Mammary epithelial cell (primary cell): ENCODE results near the gene DCLRE1B.

Experiments
- EZH2 ChIP-seq: IDR thresholded peaks from 2 replicates; pipeline ENCODE4 v1.6.1; 2012; ENCODE audit warnings: low read length, inconsistent platforms, borderline replicate concordance
- TF ChIP-seq, protein P1 (sequence below), 2 donors: IDR thresholded peaks in 1 of 2; conservative IDR thresholded peaks in 1 of 2; 2 replicates each; pipeline ENCODE4 v1.5.1; 2011 to 2012; ENCODE audit warnings: inconsistent platforms in 2 of 2, low read length in 2 of 2, mild to moderate bottlenecking in 2 of 2, control low read depth in 1 of 2, low read depth in 1 of 2; ENCODE audit not compliant: insufficient read depth in 1 of 2; ENCODE audit errors: extremely low read depth in 1 of 2

DNA sequence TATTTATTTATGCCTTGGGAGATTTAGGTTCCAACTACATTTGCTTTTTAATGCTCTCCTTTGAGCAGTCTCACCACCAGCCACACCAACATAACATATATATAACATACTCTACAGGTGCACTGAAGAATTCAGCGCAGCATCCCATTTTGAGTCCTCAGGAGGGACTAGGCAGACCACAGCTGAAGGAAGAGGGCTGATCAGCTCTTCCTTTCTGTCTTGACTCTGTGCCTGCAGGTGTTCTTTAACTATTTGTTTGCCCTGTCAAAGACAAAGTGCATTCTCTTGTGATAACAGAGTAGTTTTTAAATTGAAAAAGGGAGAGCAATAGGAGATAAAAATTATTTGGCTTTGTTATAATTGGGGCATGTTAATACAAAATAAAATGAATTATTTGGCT, 41.0 kb downstream of the DCLRE1B start:
- no peak for TF ChIP-seq EZH2
- TF ChIP-seq, protein P1, sequence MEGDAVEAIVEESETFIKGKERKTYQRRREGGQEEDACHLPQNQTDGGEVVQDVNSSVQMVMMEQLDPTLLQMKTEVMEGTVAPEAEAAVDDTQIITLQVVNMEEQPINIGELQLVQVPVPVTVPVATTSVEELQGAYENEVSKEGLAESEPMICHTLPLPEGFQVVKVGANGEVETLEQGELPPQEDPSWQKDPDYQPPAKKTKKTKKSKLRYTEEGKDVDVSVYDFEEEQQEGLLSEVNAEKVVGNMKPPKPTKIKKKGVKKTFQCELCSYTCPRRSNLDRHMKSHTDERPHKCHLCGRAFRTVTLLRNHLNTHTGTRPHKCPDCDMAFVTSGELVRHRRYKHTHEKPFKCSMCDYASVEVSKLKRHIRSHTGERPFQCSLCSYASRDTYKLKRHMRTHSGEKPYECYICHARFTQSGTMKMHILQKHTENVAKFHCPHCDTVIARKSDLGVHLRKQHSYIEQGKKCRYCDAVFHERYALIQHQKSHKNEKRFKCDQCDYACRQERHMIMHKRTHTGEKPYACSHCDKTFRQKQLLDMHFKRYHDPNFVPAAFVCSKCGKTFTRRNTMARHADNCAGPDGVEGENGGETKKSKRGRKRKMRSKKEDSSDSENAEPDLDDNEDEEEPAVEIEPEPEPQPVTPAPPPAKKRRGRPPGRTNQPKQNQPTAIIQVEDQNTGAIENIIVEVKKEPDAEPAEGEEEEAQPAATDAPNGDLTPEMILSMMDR (conservative IDR thresholded peaks at IDR 0.05 in 1 of 2, IDR thresholded peaks at IDR 0.05 in 1 of 2; ENCODE audit: extremely low read depth in 1 of 2, insufficient read depth in 1 of 2, low read depth in 1 of 2, low read length in 2 of 2), result no peak
